Keratinocyte (primary cell): Measurements from ENCODE around the gene UBXN6. TPM values are rescaled to one million over a fixed set of nuclear protein-coding genes. Genes with fewer than 3 reads are reported as not detected.

Source experiments
- DNase-seq: peaks from one replicate; pipeline ENCODE4 v3.0.0-alpha.2; 2011; ENCODE audit warnings: low read depth, missing footprints, low spot score
- FAIRE-seq: peaks from 2 replicates; lab custom pipeline; 2011; peaks lifted over from hg19 to GRCh38; lab: Jason Lieb, UNC
- H2AFZ ChIP-seq: 2 replicates; pipeline ENCODE4 v1.6.0; 2012; ENCODE audit warnings: low read length, control low read depth, inconsistent platforms; ENCODE audit not compliant: control insufficient read depth
- H3K27ac ChIP-seq: 2 replicates; pipeline ENCODE4 v1.5.1; 2011; ENCODE audit warnings: low read length; ENCODE audit not compliant: control insufficient read depth, insufficient read depth
- H3K27me3 ChIP-seq: 3 replicates; pipeline ENCODE4 v1.6.0; 2011; ENCODE audit warnings: low read length; ENCODE audit not compliant: control insufficient read depth, insufficient read depth; ENCODE audit errors: extremely low read depth
- H3K36me3 ChIP-seq, 2 experiments: 2 replicates in 1 of 2; 3 replicates in 1 of 2; pipeline ENCODE4 v1.5.1; 2011; ENCODE audit warnings: low read length in 2 of 2, mild to moderate bottlenecking in 1 of 2; ENCODE audit not compliant: control insufficient read depth in 2 of 2, insufficient read depth in 2 of 2; ENCODE audit errors: extremely low read depth in 1 of 2
- H3K4me1 ChIP-seq: 3 replicates; pipeline ENCODE4 v1.5.1; 2011; ENCODE audit warnings: low read length; ENCODE audit not compliant: control insufficient read depth, insufficient read depth; ENCODE audit errors: extremely low read depth
- H3K4me2 ChIP-seq: 3 replicates; pipeline ENCODE4 v1.6.0; 2011; ENCODE audit warnings: low read depth, low read length; ENCODE audit not compliant: control insufficient read depth, insufficient read depth; ENCODE audit errors: extremely low read depth
- H3K4me3 ChIP-seq, 3 experiments: fragments of 200-600 bp in 1 of 3; sonication (generic) in 1 of 3; 2 replicates in 2 of 3; 3 replicates in 1 of 3; pipeline ENCODE4 v1.5.1; 2011 to 2016; ENCODE audit warnings: low read length in 3 of 3, mild to moderate bottlenecking in 3 of 3, control low read depth in 2 of 3, inconsistent platforms in 1 of 3, low read depth in 1 of 3, mixed read lengths in 1 of 3, mixed run types in 1 of 3, moderate library complexity in 1 of 3; ENCODE audit not compliant: control insufficient read depth in 2 of 3, insufficient read depth in 2 of 3; ENCODE audit errors: extremely low read depth in 1 of 3
- H3K79me2 ChIP-seq: 2 replicates; pipeline ENCODE4 v1.6.0; 2012; ENCODE audit warnings: low read length; ENCODE audit not compliant: control insufficient read depth, insufficient read depth
- H3K9ac ChIP-seq: 3 replicates; pipeline ENCODE4 v1.6.0; 2011; ENCODE audit warnings: low read length; ENCODE audit not compliant: control insufficient read depth, insufficient read depth; ENCODE audit errors: extremely low read depth
- H3K9me1 ChIP-seq: 3 replicates; pipeline ENCODE4 v1.6.0; 2011; ENCODE audit warnings: low read length; ENCODE audit not compliant: control insufficient read depth, insufficient read depth; ENCODE audit errors: extremely low read depth
- H3K9me3 ChIP-seq: 2 replicates; pipeline ENCODE4 v1.5.1; 2012; ENCODE audit warnings: low read depth, low read length; ENCODE audit not compliant: control insufficient read depth
- H4K20me1 ChIP-seq: 3 replicates; pipeline ENCODE4 v1.6.0; 2011; ENCODE audit warnings: low read length; ENCODE audit not compliant: control insufficient read depth, insufficient read depth; ENCODE audit errors: extremely low read depth
- CTCF ChIP-seq, 3 experiments: IDR thresholded peaks in 1 of 3; conservative IDR thresholded peaks in 1 of 3; optimal IDR thresholded peaks in 1 of 3; 2 replicates in 2 of 3; 3 replicates in 1 of 3; pipeline versions ENCODE3 to v1.5.1; 2011; ENCODE audit warnings: low read length in 3 of 3, mild to moderate bottlenecking in 3 of 3, moderate library complexity in 2 of 3, control low read depth in 1 of 3, inconsistent platforms in 1 of 3; ENCODE audit not compliant: insufficient read depth in 2 of 3; ENCODE audit errors: extremely low read depth in 1 of 3
- EZH2 ChIP-seq: IDR thresholded peaks from one replicate; pipeline ENCODE4 v1.6.1; 2012; ENCODE audit warnings: inconsistent platforms, mild to moderate bottlenecking, low read length, moderate library complexity
- dilution Hi-C: fragments of 300-500 bp; cut with MboI; formaldehyde crosslinking; loops from one replicate; pipeline ENCODE4 v1.7.0; 2020; ENCODE audit warnings: low sequenced_read_pairs; ENCODE audit not compliant: extremely low pct_ligation_motif_present
- polyA plus RNA-seq, 5 experiments: library from polyadenylated mRNA; depleted of rRNA in 3 of 5; stranded (reverse) in 3 of 5; stranded (forward) in 1 of 5; unstranded in 1 of 5; fragments of >200 nt; gene quantifications; 1 replicate in 1 of 5; 2 replicates in 3 of 5; 3 replicates in 1 of 5; pipeline versions ENCODE4 v1.2.1 to v1.2.3, GENCODE V29; 2011 to 2012; ENCODE audit warnings: missing spikeins in 2 of 5, low read depth in 1 of 5, low replicate concordance in 1 of 5

The UBXN6 gene
- polyA plus RNA-seq, 1 donor (not counting 4 experiments of a cell fraction or from before 2014, with no cell fraction given) = 36.4 TPM

GRCh38 chr19:4499318-4499717 lies 41.7 kb upstream of the UBXN6 start:
- no peaks in the 10 kb centered on the region for H3K27me3 ChIP-seq
- dilution Hi-C loops = no loop called here
- H3K4me3 ChIP-seq = no peak overlapping the region
- DNase-seq = no peak
- H3K79me2 ChIP-seq = no peaks in the 10 kb centered on the region
- H3K9me1 ChIP-seq = no peaks in the 10 kb centered on the region
- H3K27ac ChIP-seq = no peak overlapping the region
- H3K9me3 ChIP-seq = no peaks in the 10 kb centered on the region
- no peak for FAIRE-seq
- H3K36me3 ChIP-seq = peaks cover 15 to 18% of the 10 kb centered on the region in 2 experiments
- H3K4me2 ChIP-seq = no peak overlapping the region
- no peak for TF ChIP-seq CTCF (optimal IDR thresholded peaks at IDR 0.05 in 1 of 3, IDR thresholded peaks at IDR 0.05 in 1 of 3, conservative IDR thresholded peaks at IDR 0.05 in 1 of 3; ENCODE audit: extremely low read depth in 1 of 3, insufficient read depth in 2 of 3, low read length in 3 of 3)
- no peak for TF ChIP-seq EZH2
- no peak overlapping the region for H2AFZ ChIP-seq
- H3K9ac ChIP-seq = no peak overlapping the region
- no peaks in the 10 kb centered on the region for H4K20me1 ChIP-seq
- no peaks in the 10 kb centered on the region for H3K4me1 ChIP-seq

- no peak overlapping the region for H3K9ac ChIP-seq
- no peak overlapping the region for H3K27ac ChIP-seq
- no peak overlapping the region for H3K4me2 ChIP-seq
- H3K36me3 ChIP-seq = peaks cover 14 to 18% of the 10 kb centered on the region in 2 experiments
- no peaks in the 10 kb centered on the region for H4K20me1 ChIP-seq
- no peak overlapping the region for H3K4me3 ChIP-seq
- no peak for FAIRE-seq
- no peaks in the 10 kb centered on the region for H3K9me3 ChIP-seq
- no peak for DNase-seq
- H3K4me1 ChIP-seq = no peaks in the 10 kb centered on the region
- TF ChIP-seq CTCF (optimal IDR thresholded peaks at IDR 0.05 in 1 of 3, IDR thresholded peaks at IDR 0.05 in 1 of 3, conservative IDR thresholded peaks at IDR 0.05 in 1 of 3; ENCODE audit: extremely low read depth in 1 of 3, insufficient read depth in 2 of 3, low read length in 3 of 3) = no peak
- no peak for TF ChIP-seq EZH2
- dilution Hi-C loops = no loop called here
- H3K27me3 ChIP-seq = no peaks in the 10 kb centered on the region
- H3K9me1 ChIP-seq = no peaks in the 10 kb centered on the region
- H2AFZ ChIP-seq = no peak overlapping the region
- H3K79me2 ChIP-seq = no peaks in the 10 kb centered on the region
Measured at GRCh38 chr19:4498694-4499093, 41.1 kb upstream of the UBXN6 start.
